CD14-positive monocyte (primary cell): ENCODE results near the gene FHOD3. TPM values are rescaled to one million over a fixed set of nuclear protein-coding genes. Genes with fewer than 3 reads are reported as not detected.

Source experiments
- DNase-seq, 3 donors: peaks; one replicate each; pipeline ENCODE4 v3.0.0-alpha.2; 2011 to 2022
- H2AFZ ChIP-seq: 2 replicates; pipeline ENCODE4 v1.6.0; 2012; ENCODE audit warnings: mild to moderate bottlenecking, low read depth, low read length, inconsistent platforms; ENCODE audit not compliant: insufficient read depth, poor library complexity, severe bottlenecking
- H3K27ac ChIP-seq, 2 donors: 1 replicate in 1 of 2; 2 replicates in 1 of 2; pipeline ENCODE4 v1.5.1; 2012 to 2013; ENCODE audit warnings: low read length in 2 of 2, control low read depth in 1 of 2, inconsistent platforms in 1 of 2, low read depth in 1 of 2, mild to moderate bottlenecking in 1 of 2
- H3K27me3 ChIP-seq, 2 donors: one replicate each; pipeline versions ENCODE4 v1.6.0 to v1.6.1; 2011 to 2013; ENCODE audit warnings: low read length in 2 of 2; ENCODE audit not compliant: control insufficient read depth in 2 of 2, insufficient read depth in 2 of 2
- H3K36me3 ChIP-seq, 2 donors: replicated peaks in 1 of 2; 1 replicate in 1 of 2; 2 replicates in 1 of 2; pipeline versions ENCODE4 v1.5.1 to v1.6.1; 2012 to 2013; ENCODE audit warnings: low read length in 2 of 2, control low read depth in 1 of 2, inconsistent platforms in 1 of 2, mild to moderate bottlenecking in 1 of 2; ENCODE audit not compliant: insufficient read depth in 2 of 2, control insufficient read depth in 1 of 2
- H3K4me1 ChIP-seq, 2 donors: 1 replicate in 1 of 2; 2 replicates in 1 of 2; pipeline versions ENCODE4 v1.5.1 to v1.6.1; 2012 to 2013; ENCODE audit warnings: low read length in 2 of 2, control low read depth in 1 of 2, inconsistent platforms in 1 of 2, mild to moderate bottlenecking in 1 of 2, moderate library complexity in 1 of 2; ENCODE audit not compliant: insufficient read depth in 2 of 2, control insufficient read depth in 1 of 2
- H3K4me2 ChIP-seq: replicated peaks from 2 replicates; pipeline ENCODE3; 2012; ENCODE audit warnings: low read length, moderate library complexity, mild to moderate bottlenecking; ENCODE audit not compliant: poor library complexity, severe bottlenecking; ENCODE audit errors: extremely low read depth
- H3K4me3 ChIP-seq, 3 experiments: fragments of 200-600 bp in 1 of 3; sonication (generic) in 1 of 3; replicated peaks in 1 of 3; 1 replicate in 2 of 3; 2 replicates in 1 of 3; pipeline ENCODE4 v1.5.1; 2011 to 2013; ENCODE audit warnings: low read length in 3 of 3, mild to moderate bottlenecking in 3 of 3, control low read depth in 2 of 3, low read depth in 2 of 3, inconsistent platforms in 1 of 3, moderate library complexity in 1 of 3
- H3K79me2 ChIP-seq: 2 replicates; pipeline ENCODE4 v1.6.0; 2012; ENCODE audit warnings: mild to moderate bottlenecking, control low read depth, inconsistent platforms, low read length, moderate library complexity; ENCODE audit not compliant: insufficient read depth
- H3K9ac ChIP-seq: 2 replicates; pipeline ENCODE4 v1.6.0; 2017; ENCODE audit warnings: low read length, mild to moderate bottlenecking; ENCODE audit not compliant: insufficient read depth, poor library complexity, severe bottlenecking
- H3K9me3 ChIP-seq, 2 donors: replicated peaks in 1 of 2; 1 replicate in 1 of 2; 2 replicates in 1 of 2; pipeline versions ENCODE4 v1.5.1 to v1.6.1; 2012 to 2013; ENCODE audit warnings: low read length in 2 of 2, control low read depth in 1 of 2; ENCODE audit not compliant: control insufficient read depth in 1 of 2, insufficient read depth in 1 of 2
- H4K20me1 ChIP-seq: 2 replicates; pipeline ENCODE4 v1.6.0; 2012; ENCODE audit warnings: mild to moderate bottlenecking, low read length, control low read depth, moderate library complexity; ENCODE audit not compliant: insufficient read depth
- H3K27ac Mint-ChIP-seq, 7 donors: one replicate each; pipeline ENCODE4 v1.8.0; 2020; ENCODE audit warnings: mild to moderate bottlenecking in 7 of 7, mixed read lengths in 7 of 7, moderate library complexity in 6 of 7, inconsistent platforms in 2 of 7
- H3K27me3 Mint-ChIP-seq, 3 donors: one replicate each; pipeline ENCODE4 v1.8.0; 2021 to 2022; ENCODE audit warnings: low read depth in 3 of 3, mild to moderate bottlenecking in 3 of 3, mixed read lengths in 3 of 3, moderate library complexity in 3 of 3, inconsistent platforms in 1 of 3
- H3K36me3 Mint-ChIP-seq, 2 donors: one replicate each; pipeline ENCODE4 v1.8.0; 2020; ENCODE audit warnings: mixed read lengths in 2 of 2, inconsistent platforms in 1 of 2, mild to moderate bottlenecking in 1 of 2
- H3K4me1 Mint-ChIP-seq: one replicate; pipeline ENCODE4 v1.8.0; 2020; ENCODE audit warnings: mild to moderate bottlenecking, mixed read lengths
- H3K4me3 Mint-ChIP-seq, 2 donors: one replicate each; pipeline ENCODE4 v1.8.0; 2020; ENCODE audit warnings: mild to moderate bottlenecking in 2 of 2, mixed read lengths in 2 of 2, moderate library complexity in 1 of 2
- H3K9me3 Mint-ChIP-seq, 7 donors: one replicate each; pipeline ENCODE4 v1.8.0; 2020 to 2022; ENCODE audit warnings: mixed read lengths in 7 of 7, mild to moderate bottlenecking in 6 of 7, moderate library complexity in 6 of 7, inconsistent platforms in 2 of 7
- CTCF ChIP-seq: fragments of 200-600 bp; IDR thresholded peaks from one replicate; pipeline ENCODE4 v1.8.0; 2022; ENCODE audit warnings: antibody characterized with exemption, mild to moderate bottlenecking
- WGBS: methylation state at CpG from one replicate; pipeline ENCODE4 v1.1.5; 2013; ENCODE audit warnings: missing lambda C conversion rate; ENCODE audit not compliant: insufficient coverage; 5-methylcytosine and 5-hydroxymethylcytosine counted together
- intact Hi-C, 2 donors: fragments of 100-400 bp; cut with micrococcal nuclease; formaldehyde crosslinking; loops; one replicate each; pipeline versions ENCODE4 v1.15.0 to v1.15.1; 2023
- polyA plus RNA-seq, 3 donors: library from polyadenylated mRNA; depleted of rRNA in 1 of 3; unstranded in 2 of 3; stranded (reverse) in 1 of 3; fragments of 300-500 nt in 2 of 3; fragments of >200 nt in 1 of 3; fragmentation: Illumina TruSeq in 2 of 3; gene quantifications; 1 replicate in 2 of 3; 2 replicates in 1 of 3; pipeline ENCODE4 v1.2.3, GENCODE V29; 2012 to 2021

Gene FHOD3
- polyA plus RNA-seq, 3 donors: not detected

DNA sequence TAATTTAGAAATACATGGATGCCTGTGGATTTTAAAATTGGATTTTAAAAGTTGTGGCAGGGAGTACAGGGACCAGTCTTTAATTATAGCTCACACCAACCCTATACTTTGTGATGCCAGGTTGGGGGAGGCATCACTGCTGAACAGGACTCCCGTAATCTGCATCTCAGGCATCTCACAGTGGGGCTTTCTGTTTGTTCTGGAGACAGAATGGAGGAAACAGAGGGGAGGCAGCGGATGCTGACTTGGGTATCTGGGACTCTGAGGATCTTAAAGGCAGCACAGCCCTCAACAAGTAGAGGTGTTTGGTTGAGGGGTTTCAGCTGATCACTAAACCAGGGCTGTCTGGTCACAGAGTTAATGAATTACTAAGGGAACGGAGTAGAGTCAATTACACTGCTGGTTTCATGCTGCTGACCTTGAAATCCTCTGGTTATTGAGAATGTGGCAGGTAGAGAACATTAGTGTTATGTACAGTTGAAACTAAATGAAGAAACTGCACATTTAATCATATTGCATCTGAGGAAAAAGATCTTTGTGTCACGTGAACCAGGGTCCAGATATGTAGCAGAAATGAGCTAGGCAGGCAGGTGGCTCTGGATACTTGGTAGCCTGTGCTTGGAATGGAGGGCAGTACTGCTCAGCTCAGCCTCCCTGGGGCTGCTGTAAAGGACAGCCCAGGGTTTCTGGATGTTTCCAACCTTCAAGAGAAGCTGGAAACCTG lies 40.3 kb downstream of the FHOD3 start:
- no peaks in the 10 kb centered on the region for H3K27me3 ChIP-seq
- Mint-ChIP-seq H3K36me3 (no peaks in the 10 kb centered on the region), H3K9me3 (peaks cover 2 to 12% (median 2%) of the 10 kb centered on the region in 7 donors), H3K4me3 (no peak overlapping the region), H3K27me3 (peaks cover 4 to 12% (median 4%) of the 10 kb centered on the region in 3 donors), H3K4me1 (no peaks in the 10 kb centered on the region), H3K27ac (no peak overlapping the region)
- no peaks in the 10 kb centered on the region for H3K79me2 ChIP-seq
- no peaks in the 10 kb centered on the region for H3K4me1 ChIP-seq
- no peak overlapping the region for H3K9ac ChIP-seq
- 100% methylated on average over 2 of the region's 4 CpGs for WGBS
- no peaks in the 10 kb centered on the region for H3K36me3 ChIP-seq
- no peak for TF ChIP-seq CTCF
- H2AFZ ChIP-seq: no peak overlapping the region
- H3K27ac ChIP-seq: no peak overlapping the region
- H3K4me3 ChIP-seq: no peak overlapping the region
- DNase-seq: no peak
- no peaks in the 10 kb centered on the region for H3K9me3 ChIP-seq
- no peaks in the 10 kb centered on the region for H4K20me1 ChIP-seq
- intact Hi-C loops: no loop called here
- H3K4me2 ChIP-seq: no peak overlapping the region

DNA sequence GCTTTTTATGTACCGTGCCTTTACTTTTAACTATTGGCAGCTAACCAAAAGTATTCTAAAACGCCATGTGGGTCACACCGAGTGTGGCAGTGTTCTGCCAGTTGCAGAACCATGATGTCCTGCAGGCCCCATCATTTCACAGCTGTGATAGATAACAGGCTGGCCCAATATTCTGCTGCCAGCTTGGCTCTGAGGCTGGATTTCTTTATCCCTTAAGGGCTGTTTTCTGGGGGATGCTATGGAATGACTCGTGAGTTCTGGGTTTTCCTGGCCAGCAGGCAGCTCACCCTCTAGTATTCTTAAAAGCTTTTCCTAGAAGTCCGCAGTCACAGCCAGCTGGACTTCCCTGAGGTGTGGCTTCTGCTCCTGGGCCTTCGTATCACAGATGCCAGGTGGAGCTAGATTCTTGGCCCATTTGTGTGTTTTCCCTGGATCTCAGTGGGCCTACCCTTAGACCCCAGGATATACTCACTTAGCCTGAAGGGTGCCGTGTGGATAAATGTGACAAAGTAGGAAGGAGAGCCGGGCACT lies 41.0 kb downstream of the FHOD3 start:
- Mint-ChIP-seq H3K9me3 (peaks cover 2 to 12% (median 2%) of the 10 kb centered on the region in 7 donors), H3K4me3 (no peak overlapping the region), H3K36me3 (no peaks in the 10 kb centered on the region), H3K27me3 (peaks cover 3 to 11% (median 4%) of the 10 kb centered on the region in 3 donors), H3K4me1 (no peaks in the 10 kb centered on the region), H3K27ac (no peak overlapping the region)
- Histone ChIP-seq H3K4me1 (no peaks in the 10 kb centered on the region), H3K79me2 (no peaks in the 10 kb centered on the region), H3K27ac (no peak overlapping the region), H4K20me1 (no peaks in the 10 kb centered on the region), H3K27me3 (no peaks in the 10 kb centered on the region), H3K9me3 (no peaks in the 10 kb centered on the region), H2AFZ (no peak overlapping the region), H3K4me3 (no peak overlapping the region), H3K9ac (no peak overlapping the region), H3K36me3 (no peaks in the 10 kb centered on the region), H3K4me2 (no peak overlapping the region)
- DNase-seq: no peak
- no peak for TF ChIP-seq CTCF
- WGBS: 87% methylated on average over 6 of the region's 8 CpGs
- intact Hi-C loops: no loop called here
